GM12878 (cell line): ENCODE measurements around the gene ASB4. TPM values are rescaled to one million over a fixed set of nuclear protein-coding genes. Genes with fewer than 3 reads are reported as not detected.

Experiments
- ASH2L ChIP-seq: fragments of 300-600, 200-600 bp; sonication (generic); IDR thresholded peaks from 2 replicates; pipeline ENCODE4 v1.6.1; 2017; ENCODE audit warnings: low read depth, mild to moderate bottlenecking, borderline replicate concordance
- BCL11A ChIP-seq: IDR thresholded peaks from 2 replicates; pipeline ENCODE4 v1.6.1; 2011; ENCODE audit warnings: low read depth, low read length
- CHD1 ChIP-seq: IDR thresholded peaks from 2 replicates; pipeline ENCODE4 v1.6.1; 2012; ENCODE audit warnings: low read depth, low read length, improper control_type of control experiment
- ETV6 ChIP-seq, 2 experiments: fragments of 450-650 bp in 1 of 2; IDR thresholded peaks in 1 of 2; conservative IDR thresholded peaks in 1 of 2; 2 replicates each; pipeline ENCODE4 v1.6.1; 2014; ENCODE audit warnings: antibody characterized with exemption in 1 of 2, borderline replicate concordance in 1 of 2, low read depth in 1 of 2, mild to moderate bottlenecking in 1 of 2, moderate library complexity in 1 of 2
- GATAD2B ChIP-seq: fragments of 450-650 bp; conservative IDR thresholded peaks from 2 replicates; pipeline ENCODE4 v1.6.1; 2017; ENCODE audit warnings: low read depth, mild to moderate bottlenecking, moderate library complexity
- HDAC2 ChIP-seq: fragments of 200-600 bp; sonication (generic); IDR thresholded peaks from 2 replicates; pipeline ENCODE4 v1.6.1; 2017
- KDM1A ChIP-seq: fragments of 200-600 bp; sonication (generic); IDR thresholded peaks from 2 replicates; pipeline ENCODE4 v1.6.1; 2016; ENCODE audit warnings: borderline replicate concordance
- MTA2 ChIP-seq: fragments of 450-650 bp; IDR thresholded peaks from 2 replicates; pipeline ENCODE4 v1.6.1; 2016; ENCODE audit warnings: low read depth, mild to moderate bottlenecking, moderate library complexity
- NFYA ChIP-seq: IDR thresholded peaks from 2 replicates; pipeline ENCODE4 v1.6.1; 2011; ENCODE audit warnings: low read depth, mild to moderate bottlenecking, low read length, improper control_type of control experiment, borderline replicate concordance
- POU2F2 ChIP-seq: IDR thresholded peaks from 3 replicates; pipeline ENCODE4 v1.6.1; 2011; ENCODE audit warnings: low read depth, mild to moderate bottlenecking, low read length, borderline replicate concordance
- RAD21 ChIP-seq: IDR thresholded peaks from 2 replicates; pipeline ENCODE4 v1.6.1; 2011; ENCODE audit warnings: mild to moderate bottlenecking, low read depth, low read length, moderate library complexity; ENCODE audit not compliant: insufficient read depth
- RAD51 ChIP-seq: fragments of 450-650 bp; IDR thresholded peaks from 2 replicates; pipeline ENCODE4 v1.6.1; 2016; ENCODE audit warnings: moderate library complexity, mild to moderate bottlenecking, inconsistent platforms
- SIN3A ChIP-seq: IDR thresholded peaks from 2 replicates; pipeline ENCODE4 v1.6.1; 2012; ENCODE audit warnings: low read depth, low read length, improper control_type of control experiment
- STAT3 ChIP-seq: IDR thresholded peaks from 2 replicates; pipeline ENCODE4 v1.6.1; 2011; ENCODE audit warnings: low read depth, low read length, improper control_type of control experiment
- SUPT20H ChIP-seq: IDR thresholded peaks from 2 replicates; pipeline ENCODE4 v1.6.1; 2011; ENCODE audit warnings: low read depth, mild to moderate bottlenecking, low read length, moderate library complexity, borderline replicate concordance; ENCODE audit not compliant: control insufficient read depth
- YY1 ChIP-seq: IDR thresholded peaks from 2 replicates; pipeline ENCODE4 v1.6.1; 2011; ENCODE audit warnings: low read depth, mild to moderate bottlenecking, low read length
- ZBED1 ChIP-seq: IDR thresholded peaks from 2 replicates; pipeline ENCODE4 v1.6.1; 2016; ENCODE audit warnings: borderline replicate concordance
- ZNF24 ChIP-seq: fragments of 450-650 bp; IDR thresholded peaks from 2 replicates; pipeline ENCODE4 v1.6.1; 2017; ENCODE audit warnings: antibody characterized with exemption, mild to moderate bottlenecking
- polyA plus RNA-seq, 11 experiments: library from polyadenylated mRNA; depleted of rRNA in 4 of 11; unstranded in 6 of 11; stranded (reverse) in 5 of 11; fragments of >200 nt; fragmentation: Nextera tagmentation in 4 of 11; fragmentation: Illumina TruSeq in 1 of 11; extraction: Ambion mirVana in 4 of 11; extraction: Trizol in 1 of 11; gene quantifications; 1 replicate in 1 of 11; 2 replicates in 10 of 11; pipeline versions ENCODE4 v1.2.1 to v1.2.3, GENCODE V29; 2011 to 2016; ENCODE audit warnings: inconsistent platforms in 2 of 11, missing spikeins in 2 of 11, low read depth in 1 of 11
- total RNA-seq, 4 experiments: library from RNA; depleted of rRNA in 3 of 4; stranded (reverse); fragments of >200 nt in 3 of 4; fragmentation: Illumina TruSeq in 1 of 4; extraction: Trizol in 1 of 4; gene quantifications; 2 replicates each; pipeline versions ENCODE4 v1.2.1 to v1.2.3, GENCODE V29; 2013 to 2021
- TF ChIP-seq, protein P1 (sequence below): IDR thresholded peaks from 2 replicates; pipeline ENCODE4 v1.6.1; 2012; ENCODE audit warnings: improper control_type of control experiment, low read depth, low read length; ENCODE audit not compliant: insufficient replicate concordance
- TF ChIP-seq, protein P2 (sequence below): fragments of 450-650 bp; conservative IDR thresholded peaks from 2 replicates; pipeline ENCODE4 v1.6.1; 2017; ENCODE audit warnings: mild to moderate bottlenecking, moderate library complexity

Gene ASB4
- total and polyA plus RNA-seq, 10 of the 15 experiments (the other 5 are each of a cell fraction or from before 2014, with no cell fraction given), result 0.12 to 1.1 TPM; not detected in 8

DNA sequence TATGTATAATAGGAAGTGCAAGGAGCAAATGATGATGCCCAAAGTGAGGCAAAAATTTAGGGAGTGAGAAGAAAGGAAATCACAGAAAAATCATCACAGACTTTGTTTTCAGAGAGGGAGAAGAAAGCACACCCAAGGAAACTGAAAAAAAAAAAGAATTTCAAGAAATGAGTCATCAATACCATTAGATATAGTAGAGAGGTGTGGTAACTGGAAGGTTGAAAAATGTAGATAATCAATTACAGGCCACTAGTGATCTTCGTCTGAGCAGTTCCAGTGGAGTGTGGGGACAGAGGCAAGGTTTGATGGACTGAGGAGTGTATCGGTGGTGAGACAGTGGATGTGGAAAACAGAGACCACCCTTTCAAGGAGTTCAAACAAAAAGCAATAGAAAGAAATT lies 31.7 kb downstream of the ASB4 start (continued):
- TF ChIP-seq, protein P1, sequence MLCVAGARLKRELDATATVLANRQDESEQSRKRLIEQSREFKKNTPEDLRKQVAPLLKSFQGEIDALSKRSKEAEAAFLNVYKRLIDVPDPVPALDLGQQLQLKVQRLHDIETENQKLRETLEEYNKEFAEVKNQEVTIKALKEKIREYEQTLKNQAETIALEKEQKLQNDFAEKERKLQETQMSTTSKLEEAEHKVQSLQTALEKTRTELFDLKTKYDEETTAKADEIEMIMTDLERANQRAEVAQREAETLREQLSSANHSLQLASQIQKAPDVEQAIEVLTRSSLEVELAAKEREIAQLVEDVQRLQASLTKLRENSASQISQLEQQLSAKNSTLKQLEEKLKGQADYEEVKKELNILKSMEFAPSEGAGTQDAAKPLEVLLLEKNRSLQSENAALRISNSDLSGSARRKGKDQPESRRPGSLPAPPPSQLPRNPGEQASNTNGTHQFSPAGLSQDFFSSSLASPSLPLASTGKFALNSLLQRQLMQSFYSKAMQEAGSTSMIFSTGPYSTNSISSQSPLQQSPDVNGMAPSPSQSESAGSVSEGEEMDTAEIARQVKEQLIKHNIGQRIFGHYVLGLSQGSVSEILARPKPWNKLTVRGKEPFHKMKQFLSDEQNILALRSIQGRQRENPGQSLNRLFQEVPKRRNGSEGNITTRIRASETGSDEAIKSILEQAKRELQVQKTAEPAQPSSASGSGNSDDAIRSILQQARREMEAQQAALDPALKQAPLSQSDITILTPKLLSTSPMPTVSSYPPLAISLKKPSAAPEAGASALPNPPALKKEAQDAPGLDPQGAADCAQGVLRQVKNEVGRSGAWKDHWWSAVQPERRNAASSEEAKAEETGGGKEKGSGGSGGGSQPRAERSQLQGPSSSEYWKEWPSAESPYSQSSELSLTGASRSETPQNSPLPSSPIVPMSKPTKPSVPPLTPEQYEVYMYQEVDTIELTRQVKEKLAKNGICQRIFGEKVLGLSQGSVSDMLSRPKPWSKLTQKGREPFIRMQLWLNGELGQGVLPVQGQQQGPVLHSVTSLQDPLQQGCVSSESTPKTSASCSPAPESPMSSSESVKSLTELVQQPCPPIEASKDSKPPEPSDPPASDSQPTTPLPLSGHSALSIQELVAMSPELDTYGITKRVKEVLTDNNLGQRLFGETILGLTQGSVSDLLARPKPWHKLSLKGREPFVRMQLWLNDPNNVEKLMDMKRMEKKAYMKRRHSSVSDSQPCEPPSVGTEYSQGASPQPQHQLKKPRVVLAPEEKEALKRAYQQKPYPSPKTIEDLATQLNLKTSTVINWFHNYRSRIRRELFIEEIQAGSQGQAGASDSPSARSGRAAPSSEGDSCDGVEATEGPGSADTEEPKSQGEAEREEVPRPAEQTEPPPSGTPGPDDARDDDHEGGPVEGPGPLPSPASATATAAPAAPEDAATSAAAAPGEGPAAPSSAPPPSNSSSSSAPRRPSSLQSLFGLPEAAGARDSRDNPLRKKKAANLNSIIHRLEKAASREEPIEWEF, result peak; percentile 84
- TF ChIP-seq ZBED1 (no peak), YY1 (no peak), STAT3 (no peak), RAD51 (no peak), GATAD2B (no peak), ZNF24 (no peak), BCL11A (no peak), KDM1A (no peak), ETV6 (conservative IDR thresholded peaks at IDR 0.05 in 1 of 2, IDR thresholded peaks at IDR 0.05 in 1 of 2; ENCODE audit: borderline replicate concordance in 1 of 2, low read depth in 1 of 2) (no peak), HDAC2 (no peak), SUPT20H (no peak), POU2F2 (no peak), CHD1 (no peak), NFYA (no peak), RAD21 (no peak), ASH2L (no peak), MTA2 (0 out of 2 replicates have a peak, but pooled peaks have one; percentile 22), SIN3A (no peak)
- TF ChIP-seq, protein P2, sequence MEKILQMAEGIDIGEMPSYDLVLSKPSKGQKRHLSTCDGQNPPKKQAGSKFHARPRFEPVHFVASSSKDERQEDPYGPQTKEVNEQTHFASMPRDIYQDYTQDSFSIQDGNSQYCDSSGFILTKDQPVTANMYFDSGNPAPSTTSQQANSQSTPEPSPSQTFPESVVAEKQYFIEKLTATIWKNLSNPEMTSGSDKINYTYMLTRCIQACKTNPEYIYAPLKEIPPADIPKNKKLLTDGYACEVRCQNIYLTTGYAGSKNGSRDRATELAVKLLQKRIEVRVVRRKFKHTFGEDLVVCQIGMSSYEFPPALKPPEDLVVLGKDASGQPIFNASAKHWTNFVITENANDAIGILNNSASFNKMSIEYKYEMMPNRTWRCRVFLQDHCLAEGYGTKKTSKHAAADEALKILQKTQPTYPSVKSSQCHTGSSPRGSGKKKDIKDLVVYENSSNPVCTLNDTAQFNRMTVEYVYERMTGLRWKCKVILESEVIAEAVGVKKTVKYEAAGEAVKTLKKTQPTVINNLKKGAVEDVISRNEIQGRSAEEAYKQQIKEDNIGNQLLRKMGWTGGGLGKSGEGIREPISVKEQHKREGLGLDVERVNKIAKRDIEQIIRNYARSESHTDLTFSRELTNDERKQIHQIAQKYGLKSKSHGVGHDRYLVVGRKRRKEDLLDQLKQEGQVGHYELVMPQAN, result no peak
